Keratinocyte (primary cell): ENCODE results near the gene ELFN2. TPM values are rescaled to one million over a fixed set of nuclear protein-coding genes. Genes with fewer than 3 reads are reported as not detected.

ENCODE experiments used
- DNase-seq: peaks from one replicate; pipeline ENCODE4 v3.0.0-alpha.2; 2011; ENCODE audit warnings: low read depth, missing footprints, low spot score
- FAIRE-seq: peaks from 2 replicates; lab custom pipeline; 2011; peaks lifted over from hg19 to GRCh38; lab: Jason Lieb, UNC
- H2AFZ ChIP-seq: 2 replicates; pipeline ENCODE4 v1.6.0; 2012; ENCODE audit warnings: low read length, control low read depth, inconsistent platforms; ENCODE audit not compliant: control insufficient read depth
- H3K27ac ChIP-seq: 2 replicates; pipeline ENCODE4 v1.5.1; 2011; ENCODE audit warnings: low read length; ENCODE audit not compliant: control insufficient read depth, insufficient read depth
- H3K27me3 ChIP-seq: 3 replicates; pipeline ENCODE4 v1.6.0; 2011; ENCODE audit warnings: low read length; ENCODE audit not compliant: control insufficient read depth, insufficient read depth; ENCODE audit errors: extremely low read depth
- H3K36me3 ChIP-seq, 2 experiments: 2 replicates in 1 of 2; 3 replicates in 1 of 2; pipeline ENCODE4 v1.5.1; 2011; ENCODE audit warnings: low read length in 2 of 2, mild to moderate bottlenecking in 1 of 2; ENCODE audit not compliant: control insufficient read depth in 2 of 2, insufficient read depth in 2 of 2; ENCODE audit errors: extremely low read depth in 1 of 2
- H3K4me1 ChIP-seq: 3 replicates; pipeline ENCODE4 v1.5.1; 2011; ENCODE audit warnings: low read length; ENCODE audit not compliant: control insufficient read depth, insufficient read depth; ENCODE audit errors: extremely low read depth
- H3K4me2 ChIP-seq: 3 replicates; pipeline ENCODE4 v1.6.0; 2011; ENCODE audit warnings: low read depth, low read length; ENCODE audit not compliant: control insufficient read depth, insufficient read depth; ENCODE audit errors: extremely low read depth
- H3K4me3 ChIP-seq, 3 experiments: fragments of 200-600 bp in 1 of 3; sonication (generic) in 1 of 3; 2 replicates in 2 of 3; 3 replicates in 1 of 3; pipeline ENCODE4 v1.5.1; 2011 to 2016; ENCODE audit warnings: low read length in 3 of 3, mild to moderate bottlenecking in 3 of 3, control low read depth in 2 of 3, inconsistent platforms in 1 of 3, low read depth in 1 of 3, mixed read lengths in 1 of 3, mixed run types in 1 of 3, moderate library complexity in 1 of 3; ENCODE audit not compliant: control insufficient read depth in 2 of 3, insufficient read depth in 2 of 3; ENCODE audit errors: extremely low read depth in 1 of 3
- H3K79me2 ChIP-seq: 2 replicates; pipeline ENCODE4 v1.6.0; 2012; ENCODE audit warnings: low read length; ENCODE audit not compliant: control insufficient read depth, insufficient read depth
- H3K9ac ChIP-seq: 3 replicates; pipeline ENCODE4 v1.6.0; 2011; ENCODE audit warnings: low read length; ENCODE audit not compliant: control insufficient read depth, insufficient read depth; ENCODE audit errors: extremely low read depth
- H3K9me1 ChIP-seq: 3 replicates; pipeline ENCODE4 v1.6.0; 2011; ENCODE audit warnings: low read length; ENCODE audit not compliant: control insufficient read depth, insufficient read depth; ENCODE audit errors: extremely low read depth
- H3K9me3 ChIP-seq: 2 replicates; pipeline ENCODE4 v1.5.1; 2012; ENCODE audit warnings: low read depth, low read length; ENCODE audit not compliant: control insufficient read depth
- H4K20me1 ChIP-seq: 3 replicates; pipeline ENCODE4 v1.6.0; 2011; ENCODE audit warnings: low read length; ENCODE audit not compliant: control insufficient read depth, insufficient read depth; ENCODE audit errors: extremely low read depth
- EZH2 ChIP-seq: IDR thresholded peaks from one replicate; pipeline ENCODE4 v1.6.1; 2012; ENCODE audit warnings: inconsistent platforms, mild to moderate bottlenecking, low read length, moderate library complexity
- dilution Hi-C: fragments of 300-500 bp; cut with MboI; formaldehyde crosslinking; loops from one replicate; pipeline ENCODE4 v1.7.0; 2020; ENCODE audit warnings: low sequenced_read_pairs; ENCODE audit not compliant: extremely low pct_ligation_motif_present
- polyA plus RNA-seq, 5 experiments: library from polyadenylated mRNA; depleted of rRNA in 3 of 5; stranded (reverse) in 3 of 5; stranded (forward) in 1 of 5; unstranded in 1 of 5; fragments of >200 nt; gene quantifications; 1 replicate in 1 of 5; 2 replicates in 3 of 5; 3 replicates in 1 of 5; pipeline versions ENCODE4 v1.2.1 to v1.2.3, GENCODE V29; 2011 to 2012; ENCODE audit warnings: missing spikeins in 2 of 5, low read depth in 1 of 5, low replicate concordance in 1 of 5
- TF ChIP-seq, protein P1 (sequence below), 3 experiments: IDR thresholded peaks in 1 of 3; conservative IDR thresholded peaks in 1 of 3; optimal IDR thresholded peaks in 1 of 3; 2 replicates in 2 of 3; 3 replicates in 1 of 3; pipeline versions ENCODE3 to v1.5.1; 2011; ENCODE audit warnings: low read length in 3 of 3, mild to moderate bottlenecking in 3 of 3, moderate library complexity in 2 of 3, control low read depth in 1 of 3, inconsistent platforms in 1 of 3; ENCODE audit not compliant: insufficient read depth in 2 of 3; ENCODE audit errors: extremely low read depth in 1 of 3

The ELFN2 gene
- polyA plus RNA-seq, 1 donor (not counting 4 experiments of a cell fraction or from before 2014, with no cell fraction given): 0.13 TPM

DNA sequence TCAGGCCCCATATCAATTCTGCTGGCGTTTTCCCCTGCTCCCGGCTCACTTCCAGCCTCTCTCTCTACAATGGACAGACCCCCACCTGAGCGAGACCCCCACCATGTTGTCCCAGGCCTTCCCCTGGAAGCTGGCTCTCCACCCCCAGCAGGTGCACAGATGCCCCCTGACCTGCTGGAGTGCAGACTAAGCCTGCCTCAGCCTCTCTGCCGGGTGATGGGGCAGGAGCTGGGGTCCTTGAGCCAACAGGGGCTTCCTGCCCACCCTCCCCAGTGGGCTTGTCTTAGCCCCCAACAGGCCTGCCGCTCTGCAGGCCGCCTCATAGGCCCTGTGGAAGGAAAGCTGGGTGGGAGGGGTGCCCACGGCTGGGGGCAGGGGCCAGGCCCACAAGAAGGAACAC is 10.0 kb downstream of the ELFN2 start:
- H3K9me3 ChIP-seq: no peaks in the 10 kb centered on the region
- DNase-seq (no peak), FAIRE-seq (no peak)
- no peaks in the 10 kb centered on the region for H3K36me3 ChIP-seq
- H3K4me3 ChIP-seq: no peak overlapping the region
- no peak for TF ChIP-seq EZH2
- TF ChIP-seq, protein P1, sequence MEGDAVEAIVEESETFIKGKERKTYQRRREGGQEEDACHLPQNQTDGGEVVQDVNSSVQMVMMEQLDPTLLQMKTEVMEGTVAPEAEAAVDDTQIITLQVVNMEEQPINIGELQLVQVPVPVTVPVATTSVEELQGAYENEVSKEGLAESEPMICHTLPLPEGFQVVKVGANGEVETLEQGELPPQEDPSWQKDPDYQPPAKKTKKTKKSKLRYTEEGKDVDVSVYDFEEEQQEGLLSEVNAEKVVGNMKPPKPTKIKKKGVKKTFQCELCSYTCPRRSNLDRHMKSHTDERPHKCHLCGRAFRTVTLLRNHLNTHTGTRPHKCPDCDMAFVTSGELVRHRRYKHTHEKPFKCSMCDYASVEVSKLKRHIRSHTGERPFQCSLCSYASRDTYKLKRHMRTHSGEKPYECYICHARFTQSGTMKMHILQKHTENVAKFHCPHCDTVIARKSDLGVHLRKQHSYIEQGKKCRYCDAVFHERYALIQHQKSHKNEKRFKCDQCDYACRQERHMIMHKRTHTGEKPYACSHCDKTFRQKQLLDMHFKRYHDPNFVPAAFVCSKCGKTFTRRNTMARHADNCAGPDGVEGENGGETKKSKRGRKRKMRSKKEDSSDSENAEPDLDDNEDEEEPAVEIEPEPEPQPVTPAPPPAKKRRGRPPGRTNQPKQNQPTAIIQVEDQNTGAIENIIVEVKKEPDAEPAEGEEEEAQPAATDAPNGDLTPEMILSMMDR (optimal IDR thresholded peaks at IDR 0.05 in 1 of 3, IDR thresholded peaks at IDR 0.05 in 1 of 3, conservative IDR thresholded peaks at IDR 0.05 in 1 of 3; ENCODE audit: extremely low read depth in 1 of 3, insufficient read depth in 2 of 3, low read length in 3 of 3): no peak
- no peaks in the 10 kb centered on the region for H3K9me1 ChIP-seq
- H3K9ac ChIP-seq: no peak overlapping the region
- H2AFZ ChIP-seq: no peak overlapping the region
- H3K27ac ChIP-seq: no peak overlapping the region
- H3K79me2 ChIP-seq: no peaks in the 10 kb centered on the region
- dilution Hi-C loops: no loop called here
- H3K4me2 ChIP-seq: no peak overlapping the region
- H4K20me1 ChIP-seq: no peaks in the 10 kb centered on the region
- H3K27me3 ChIP-seq: peaks cover 7% of the 10 kb centered on the region
- peaks cover 29% of the 10 kb centered on the region for H3K4me1 ChIP-seq

DNA sequence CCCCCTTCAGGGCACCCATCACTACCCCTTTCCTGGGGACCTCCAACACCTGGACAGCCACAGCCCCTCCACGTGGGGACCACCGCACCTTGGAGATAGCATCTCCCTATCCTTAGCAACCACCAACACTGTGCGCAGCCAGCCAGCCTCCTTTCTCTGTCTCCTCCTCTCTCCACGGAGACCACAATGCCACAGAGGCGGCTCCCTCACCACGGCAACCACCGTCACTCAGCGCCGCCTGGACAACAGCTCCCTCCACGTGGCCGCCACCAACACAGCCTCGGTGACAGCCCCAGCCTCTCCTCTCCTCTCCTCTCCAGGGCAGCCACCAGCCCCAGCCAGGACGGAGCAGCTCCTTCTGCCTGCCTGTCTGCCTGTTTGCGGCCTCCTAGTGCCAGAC is 10.5 kb downstream of the ELFN2 start:
- TF ChIP-seq, protein P1 (optimal IDR thresholded peaks at IDR 0.05 in 1 of 3, IDR thresholded peaks at IDR 0.05 in 1 of 3, conservative IDR thresholded peaks at IDR 0.05 in 1 of 3; ENCODE audit: extremely low read depth in 1 of 3, insufficient read depth in 2 of 3, low read length in 3 of 3): no peak
- no peak for TF ChIP-seq EZH2
- Histone ChIP-seq H3K4me2 (no peak overlapping the region), H2AFZ (no peak overlapping the region), H3K9ac (no peak overlapping the region), H3K27me3 (peaks cover 7% of the 10 kb centered on the region), H3K9me3 (no peaks in the 10 kb centered on the region), H3K4me3 (no peak overlapping the region), H3K9me1 (no peaks in the 10 kb centered on the region), H3K27ac (no peak overlapping the region), H3K79me2 (no peaks in the 10 kb centered on the region), H3K36me3 (no peaks in the 10 kb centered on the region), H4K20me1 (no peaks in the 10 kb centered on the region), H3K4me1 (peaks cover 29% of the 10 kb centered on the region)
- dilution Hi-C loops: no loop called here
- FAIRE-seq (no peak), DNase-seq (no peak)
